Hepatic stellate cell (primary cell): ENCODE measurements around the gene NSMCE1.

Experiments
- DNase-seq: peaks from one replicate; pipeline ENCODE4 v3.0.0; 2011; ENCODE audit warnings: low spot score

NSMCE1 gene

DNA sequence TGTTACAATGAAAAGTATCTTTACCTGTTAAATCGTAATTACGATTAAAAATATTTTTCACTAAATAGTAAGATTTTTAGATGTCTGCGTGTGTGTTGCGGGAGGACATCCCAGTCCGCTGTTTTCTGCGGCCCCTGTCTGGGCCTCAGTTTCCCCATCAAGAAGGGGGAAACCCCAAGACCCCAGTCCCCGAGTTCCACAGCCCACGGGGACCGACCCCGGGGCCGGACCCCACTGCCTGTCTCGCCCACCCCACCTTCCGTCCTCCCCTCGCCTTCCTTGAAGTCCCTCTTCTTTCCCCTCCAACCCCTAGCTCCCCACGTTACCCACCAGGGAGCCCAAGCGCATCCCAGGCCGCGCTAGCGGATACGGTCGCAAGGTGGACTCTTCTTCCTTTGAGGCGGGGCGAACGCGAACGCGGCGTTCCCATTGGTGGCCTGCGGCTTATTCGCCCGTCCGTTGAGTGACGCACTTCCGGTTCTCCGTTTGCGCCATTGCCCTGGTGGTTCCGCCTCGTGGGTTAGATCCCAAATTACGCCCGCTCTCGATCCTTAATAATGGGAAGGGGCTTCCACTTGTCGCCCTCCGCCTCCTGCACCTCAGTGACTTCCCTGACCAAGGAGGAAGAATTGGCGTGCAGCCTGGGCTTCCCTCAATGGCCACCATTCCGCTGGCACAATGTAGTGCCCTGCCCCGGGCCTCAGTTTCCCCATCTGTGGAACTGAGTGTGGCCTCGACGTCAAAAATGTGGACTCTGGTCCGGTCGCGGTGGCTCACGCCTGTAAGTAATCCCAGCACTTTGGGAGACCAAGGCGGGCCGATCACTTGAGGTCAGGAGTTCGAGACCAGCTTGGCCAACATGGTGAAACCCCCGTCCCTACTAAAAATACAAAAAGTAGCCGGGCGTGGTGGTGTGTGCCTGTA lies at the start of gene NSMCE1:
Gene NSMCE1, minus strand, starts transcription at position 397 of the 924 bp plus-strand sequence. CDS start 11,202 bp downstream, outside the sequence.
- peak; percentile 95 for DNase-seq

GRCh38 chr16:27317738-27318391 lies 49.3 kb upstream of the NSMCE1 start:
- no peak for DNase-seq

- DNase-seq: no peak
These were observed 48.7 kb upstream of the NSMCE1 start for GRCh38 chr16:27317320-27317719.

DNA sequence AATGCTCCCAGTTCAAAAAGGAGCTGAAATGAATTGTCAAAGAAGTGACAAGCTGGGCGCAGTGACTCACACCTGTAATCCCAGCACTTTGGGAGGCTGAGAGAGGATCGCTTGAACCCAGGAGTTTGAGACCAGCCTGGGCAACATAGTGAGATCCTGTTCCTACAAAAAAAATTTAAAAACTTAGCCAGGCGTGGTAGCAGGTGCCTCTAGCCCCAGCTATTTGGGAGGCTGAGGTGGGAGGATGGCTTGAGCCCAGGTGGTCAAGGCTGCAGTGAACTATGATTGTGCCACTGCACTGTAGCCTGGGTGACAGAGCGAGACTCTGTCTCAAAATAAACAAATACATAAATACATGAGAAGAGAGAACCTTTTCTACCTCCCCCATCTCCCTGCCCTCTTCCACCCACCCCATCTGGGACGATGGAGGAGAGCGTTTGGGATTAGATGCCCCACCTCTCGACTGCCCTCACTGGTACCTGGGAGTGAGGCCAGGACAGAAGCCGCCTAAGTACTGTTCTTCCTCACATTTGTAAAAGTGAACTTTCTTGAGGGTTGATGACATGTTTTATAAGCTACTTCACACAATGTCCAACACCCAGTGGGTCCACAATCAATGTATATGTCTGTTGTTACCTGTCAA lies 47.6 kb upstream of the NSMCE1 start:
- no peak for DNase-seq

GRCh38 chr16:27315333-27316037 lies 46.9 kb upstream of the NSMCE1 start:
- DNase-seq: peak; percentile 60

GRCh38 chr16:27314986-27315332 lies 46.4 kb upstream of the NSMCE1 start:
- DNase-seq: no peak

GRCh38 chr16:27314161-27314723 lies 45.7 kb upstream of the NSMCE1 start:
- peak; percentile 82 for DNase-seq

GRCh38 chr16:27313422-27314160 lies 45.0 kb upstream of the NSMCE1 start, which contains the start of gene IL4R:
TSS of gene IL4R (plus strand) at chr16:27313974. CDS start at chr16:27340204, 26,230 bp downstream.
- peak; percentile 62 for DNase-seq

GRCh38 chr16:27312580-27313421 lies 44.2 kb upstream of the NSMCE1 start:
- DNase-seq: no peak

DNA sequence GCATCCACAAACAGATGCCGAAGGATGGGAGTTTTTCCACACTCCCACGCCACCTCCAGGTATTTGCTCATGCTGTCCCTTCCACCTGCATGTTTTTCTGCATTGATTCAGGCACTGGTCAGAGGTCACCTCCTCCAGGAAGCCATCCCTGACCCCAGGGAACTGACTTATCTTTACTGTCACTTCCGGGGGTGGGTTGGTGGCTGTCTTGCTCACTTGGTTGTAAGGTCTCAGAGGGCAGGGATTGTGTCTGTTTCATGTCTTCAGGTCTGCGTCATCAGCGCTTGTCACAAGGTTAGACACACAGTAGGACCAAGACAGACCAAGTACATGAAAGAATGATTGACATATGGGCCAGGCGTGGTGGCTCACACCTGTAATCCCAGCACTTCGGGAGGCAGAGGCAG lies 43.3 kb upstream of the NSMCE1 start:
- no peak for DNase-seq

GRCh38 chr16:27311448-27311830 lies 42.9 kb upstream of the NSMCE1 start:
- no peak for DNase-seq

DNA sequence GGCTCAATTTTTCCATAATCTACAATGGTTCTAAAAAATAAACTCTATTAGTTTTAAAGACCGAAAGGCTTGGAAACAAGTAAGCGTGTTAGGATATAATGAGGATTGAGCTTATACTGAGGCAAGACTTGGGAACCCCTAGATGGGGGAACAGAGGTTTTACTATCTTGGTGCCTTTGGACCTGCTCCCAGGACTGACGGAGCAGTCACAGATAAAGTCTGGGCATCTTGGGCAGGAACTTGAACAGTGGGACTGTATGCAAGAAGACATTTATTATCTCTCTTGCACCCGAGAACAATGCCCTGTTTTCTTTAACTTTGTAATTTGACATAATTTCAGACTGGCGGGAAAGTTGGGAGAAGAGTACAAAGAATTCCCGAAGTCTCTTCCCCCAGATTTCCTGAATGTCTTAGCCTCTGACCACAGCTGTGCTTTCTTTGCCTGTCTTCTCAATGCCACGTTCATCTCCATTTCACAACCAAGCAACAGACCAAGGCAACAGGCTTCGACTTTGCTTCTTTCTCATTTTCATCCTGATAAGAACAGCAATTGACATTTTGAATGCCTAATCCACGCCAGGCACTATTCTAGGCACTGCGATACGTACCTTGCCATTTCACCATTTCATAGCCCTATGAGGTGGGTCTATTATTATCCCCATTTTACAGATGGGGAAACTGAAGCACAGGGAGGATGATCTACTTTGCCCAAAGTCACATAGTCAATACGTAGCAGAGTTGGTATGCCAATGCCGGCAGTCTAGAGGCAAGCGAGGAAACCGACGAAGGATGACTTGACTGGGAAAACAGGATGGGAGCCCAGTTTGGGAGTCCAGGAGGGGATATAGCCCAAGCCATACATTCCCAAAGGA lies 42.2 kb upstream of the NSMCE1 start:
- no peak for DNase-seq

DNA sequence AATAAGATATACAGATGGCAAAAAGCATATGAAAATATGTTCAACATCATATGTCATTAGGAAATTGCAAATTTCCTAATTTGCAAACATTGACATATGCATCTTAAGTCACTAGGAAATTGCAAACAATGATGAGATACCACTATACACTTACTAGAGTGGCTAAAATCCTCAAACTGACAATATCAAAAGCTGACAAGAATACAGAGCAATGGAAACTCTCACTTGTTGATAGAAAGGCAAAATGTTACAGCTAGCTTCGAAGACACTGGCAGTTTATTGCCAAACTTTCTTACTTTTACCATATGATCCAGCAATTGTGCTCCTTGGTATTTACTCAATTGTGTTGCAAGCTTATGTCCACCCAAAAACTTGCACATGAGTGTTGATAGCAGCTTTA lies 40.2 kb upstream of the NSMCE1 start:
- no peak for DNase-seq

DNA sequence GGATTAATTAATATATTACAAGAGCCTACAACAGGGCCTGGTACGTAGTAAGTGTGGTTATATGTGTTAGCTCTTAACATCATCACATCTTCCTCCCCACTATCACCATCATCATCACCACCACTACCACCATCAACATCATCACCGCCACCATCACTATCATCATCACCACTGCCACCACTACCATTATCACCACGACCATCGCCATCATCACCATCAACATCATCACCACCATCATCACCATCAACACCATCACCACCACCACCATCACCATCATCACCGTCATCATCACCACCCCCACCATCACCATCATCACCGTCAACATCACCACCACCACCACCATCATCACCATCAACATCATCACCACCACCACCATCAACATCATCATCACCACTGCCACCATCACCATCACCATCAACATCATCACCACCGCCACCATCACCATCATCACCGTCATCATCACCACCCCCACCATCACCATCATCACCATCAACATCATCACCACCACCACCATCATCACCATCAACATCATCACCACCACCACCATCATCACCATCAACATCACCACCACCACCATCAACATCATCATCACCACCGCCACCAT lies 37.4 kb upstream of the NSMCE1 start:
- no peak for DNase-seq

- no peak for DNase-seq
These were observed 36.5 kb upstream of the NSMCE1 start for GRCh38 chr16:27304881-27305745.

DNA sequence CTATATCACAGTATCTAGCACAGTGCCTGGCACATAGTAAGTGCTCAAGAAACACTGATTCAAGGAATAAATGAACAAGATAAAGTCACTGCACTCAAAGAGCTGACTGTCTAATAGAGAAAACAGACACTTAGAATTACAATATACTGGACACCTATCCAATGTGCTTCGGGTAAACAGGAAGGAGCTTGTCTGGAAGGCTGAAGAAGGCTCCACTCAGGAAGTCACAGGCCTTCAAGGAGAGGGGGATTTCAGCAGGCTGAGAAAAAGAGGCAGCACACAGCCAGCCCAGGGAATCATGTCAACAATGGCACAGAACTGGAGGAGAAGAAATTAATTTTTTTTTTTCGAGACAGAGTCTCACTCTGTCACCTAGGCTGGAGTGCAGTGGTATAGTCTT lies 35.5 kb upstream of the NSMCE1 start:
- DNase-seq: no peak

- no peak for DNase-seq
These were observed 34.9 kb upstream of the NSMCE1 start for GRCh38 chr16:27303256-27304100.
